H1 (cell line): ENCODE data around the gene ARHGEF11. TPM values are rescaled to one million over a fixed set of nuclear protein-coding genes. Genes with fewer than 3 reads are reported as not detected.

Experiments used
- CTCF ChIA-PET: fragments of 300-600 bp; sonication (Branson Sonifier 250); formaldehyde crosslinking; loops from one replicate; lab custom pipeline; 2021; ENCODE audit not compliant: partially characterized antibody; lab: Charles Lee
- POLR2A ChIA-PET: fragments of 300-600 bp; sonication (Branson Sonifier 250); formaldehyde crosslinking; loops from one replicate; lab custom pipeline; 2021; ENCODE audit warnings: inconsistent platforms; ENCODE audit not compliant: partially characterized antibody; lab: Charles Lee
- DNase-seq, 2 experiments: peaks; one replicate each; pipeline versions ENCODE4 v3.0.0 to v3.0.0-alpha.2; 2010 to 2022; ENCODE audit warnings: low spot score in 2 of 2, low read depth in 1 of 2, mixed read lengths in 1 of 2
- FAIRE-seq: peaks from 2 replicates; lab custom pipeline; 2011; peaks lifted over from hg19 to GRCh38; lab: Jason Lieb, UNC
- H2AFZ ChIP-seq: 2 replicates; pipeline ENCODE4 v1.8.1; 2012; ENCODE audit warnings: low read length, inconsistent platforms
- H2AK5ac ChIP-seq: 2 replicates; pipeline ENCODE4 v1.6.1; 2013; ENCODE audit warnings: low read depth, low read length
- H2BK120ac ChIP-seq: replicated peaks from 2 replicates; pipeline ENCODE3; 2013; ENCODE audit warnings: low read depth, low read length, inconsistent platforms
- H2BK12ac ChIP-seq: 2 replicates; pipeline ENCODE4 v1.6.1; 2013; ENCODE audit warnings: low read depth, low read length
- H2BK15ac ChIP-seq: 2 replicates; pipeline ENCODE4 v1.6.1; 2013; ENCODE audit warnings: low read length
- H2BK20ac ChIP-seq: 2 replicates; pipeline ENCODE4 v1.6.1; 2013; ENCODE audit warnings: low read length
- H2BK5ac ChIP-seq: 2 replicates; pipeline ENCODE4 v1.6.1; 2013; ENCODE audit warnings: low read depth, low read length
- H3K14ac ChIP-seq: 2 replicates; pipeline ENCODE4 v1.6.1; 2013; ENCODE audit warnings: inconsistent platforms; ENCODE audit not compliant: insufficient read length
- H3K18ac ChIP-seq: 2 replicates; pipeline ENCODE4 v1.6.1; 2013; ENCODE audit warnings: low read length; ENCODE audit errors: extremely low read depth
- H3K23ac ChIP-seq: 2 replicates; pipeline ENCODE4 v1.6.1; 2013; ENCODE audit warnings: inconsistent platforms; ENCODE audit not compliant: insufficient read length
- H3K23me2 ChIP-seq: 2 replicates; pipeline ENCODE4 v1.6.1; 2013; ENCODE audit warnings: low read depth, low read length
- H3K27ac ChIP-seq: 2 replicates; pipeline ENCODE4 v1.6.1; 2011; ENCODE audit warnings: low read depth, low read length, inconsistent platforms
- H3K27me3 ChIP-seq, 4 experiments: replicated peaks in 1 of 4; 1 replicate in 1 of 4; 2 replicates in 3 of 4; pipeline versions ENCODE4 v1.6.1 to v1.8.1; 2011 to 2013; ENCODE audit warnings: low read length in 3 of 4, mild to moderate bottlenecking in 3 of 4, inconsistent platforms in 2 of 4, mixed read lengths in 2 of 4, moderate library complexity in 1 of 4; ENCODE audit not compliant: control insufficient read depth in 3 of 4, insufficient read depth in 3 of 4; ENCODE audit errors: extremely low read depth in 1 of 4
- H3K36me3 ChIP-seq, 4 experiments: 2 replicates each; pipeline versions ENCODE4 v1.6.1 to v1.8.1; 2011 to 2013; ENCODE audit warnings: mild to moderate bottlenecking in 4 of 4, low read length in 3 of 4, moderate library complexity in 2 of 4, control low read depth in 1 of 4, inconsistent platforms in 1 of 4; ENCODE audit not compliant: insufficient read depth in 4 of 4, control insufficient read depth in 2 of 4
- H3K4ac ChIP-seq: replicated peaks from 2 replicates; pipeline ENCODE3; 2013; ENCODE audit warnings: low read length, low read depth, mixed read lengths, inconsistent platforms; ENCODE audit not compliant: insufficient read length
- H3K4me1 ChIP-seq, 4 experiments: replicated peaks in 1 of 4; 1 replicate in 1 of 4; 2 replicates in 3 of 4; pipeline versions ENCODE4 v1.6.1 to v1.8.1; 2011 to 2013; ENCODE audit warnings: low read length in 3 of 4, inconsistent platforms in 2 of 4, mixed read lengths in 1 of 4; ENCODE audit not compliant: insufficient read depth in 4 of 4, control insufficient read depth in 3 of 4
- H3K4me2 ChIP-seq, 2 experiments: 2 replicates each; pipeline versions ENCODE4 v1.6.1 to v1.8.1; 2011 to 2013; ENCODE audit warnings: low read depth in 2 of 2, low read length in 2 of 2, control low read depth in 1 of 2, inconsistent platforms in 1 of 2, mild to moderate bottlenecking in 1 of 2; ENCODE audit not compliant: insufficient read depth in 1 of 2
- H3K4me3 ChIP-seq, 4 experiments: fragments of 200-600, 300-600 bp in 1 of 4; sonication (generic), shearing (Covaris generic), sonication (Bioruptor Twin) in 1 of 4; 2 replicates each; pipeline versions ENCODE4 v1.5.1 to v1.8.1; 2011 to 2016; ENCODE audit warnings: low read length in 4 of 4, low read depth in 3 of 4, control low read depth in 2 of 4, inconsistent platforms in 2 of 4, mild to moderate bottlenecking in 2 of 4, mixed read lengths in 1 of 4, moderate library complexity in 1 of 4; ENCODE audit not compliant: insufficient read depth in 2 of 4; ENCODE audit errors: extremely low read depth in 1 of 4
- H3K56ac ChIP-seq: replicated peaks from 2 replicates; pipeline ENCODE3; 2013; ENCODE audit warnings: low read depth, mild to moderate bottlenecking, mixed read lengths, low read length, inconsistent platforms; ENCODE audit not compliant: insufficient read length
- H3K79me1 ChIP-seq: 2 replicates; pipeline ENCODE4 v1.6.1; 2013; ENCODE audit warnings: low read depth, low read length, control low read depth
- H3K79me2 ChIP-seq, 2 experiments: 2 replicates each; pipeline versions ENCODE4 v1.6.1 to v1.8.1; 2012 to 2013; ENCODE audit warnings: low read length in 2 of 2, mild to moderate bottlenecking in 2 of 2, inconsistent platforms in 1 of 2; ENCODE audit not compliant: insufficient read depth in 2 of 2, control insufficient read depth in 1 of 2
- H3K9ac ChIP-seq, 4 experiments: replicated peaks in 1 of 4; 1 replicate in 1 of 4; 2 replicates in 3 of 4; pipeline versions ENCODE4 v1.6.1 to v1.8.1; 2011 to 2013; ENCODE audit warnings: low read depth in 3 of 4, low read length in 3 of 4, control low read depth in 2 of 4, mild to moderate bottlenecking in 2 of 4, moderate library complexity in 2 of 4, inconsistent platforms in 1 of 4; ENCODE audit errors: extremely low read depth in 1 of 4
- H3K9me3 ChIP-seq, 2 experiments: 2 replicates each; pipeline versions ENCODE4 v1.6.1 to v1.8.1; 2012 to 2013; ENCODE audit warnings: mild to moderate bottlenecking in 2 of 2, moderate library complexity in 2 of 2, control low read depth in 1 of 2, inconsistent platforms in 1 of 2, low read depth in 1 of 2, low read length in 1 of 2, mixed read lengths in 1 of 2; ENCODE audit not compliant: insufficient read depth in 2 of 2
- H4K20me1 ChIP-seq, 2 experiments: replicated peaks in 1 of 2; 2 replicates each; pipeline versions ENCODE3 to v1.8.1; 2011 to 2013; ENCODE audit warnings: inconsistent platforms in 2 of 2, low read length in 2 of 2, mild to moderate bottlenecking in 1 of 2; ENCODE audit not compliant: insufficient read depth in 2 of 2, control insufficient read depth in 1 of 2
- H4K5ac ChIP-seq: 2 replicates; pipeline ENCODE4 v1.6.1; 2013; ENCODE audit warnings: low read length, low read depth, mixed read lengths, inconsistent platforms; ENCODE audit not compliant: insufficient read length
- H4K8ac ChIP-seq: 2 replicates; pipeline ENCODE4 v1.8.0; 2013; ENCODE audit warnings: mild to moderate bottlenecking, moderate library complexity, low read length, inconsistent platforms; ENCODE audit not compliant: insufficient read depth; ENCODE audit errors: extremely low read depth
- H4K91ac ChIP-seq: replicated peaks from 2 replicates; pipeline ENCODE3; 2013; ENCODE audit warnings: low read length, mixed read lengths, inconsistent platforms; ENCODE audit not compliant: insufficient read length
- JUND ChIP-seq: IDR thresholded peaks from 2 replicates; pipeline ENCODE4 v1.6.1; 2011; ENCODE audit warnings: mild to moderate bottlenecking, improper control_type of control experiment, low read length
- RAD21 ChIP-seq, 2 experiments: IDR thresholded peaks in 1 of 2; conservative IDR thresholded peaks in 1 of 2; 2 replicates each; pipeline ENCODE4 v1.6.1; 2011; ENCODE audit warnings: low read depth in 2 of 2, low read length in 2 of 2, improper control_type of control experiment in 1 of 2, inconsistent platforms in 1 of 2, mild to moderate bottlenecking in 1 of 2, moderate library complexity in 1 of 2
- RNF2 ChIP-seq: fragments of 200-900, 300-1000 bp; sonication (generic); IDR thresholded peaks from 2 replicates; pipeline ENCODE4 v1.7.1; 2016; ENCODE audit warnings: borderline replicate concordance, low read depth, mild to moderate bottlenecking, antibody characterized with exemption, low read length; ENCODE audit not compliant: poor library complexity, severe bottlenecking; ENCODE audit errors: missing control alignments
- WGBS, 2 experiments: shearing (Covaris generic) in 1 of 2; methylation state at CpG; one replicate each; pipeline versions ENCODE4 v1.1.6 to v1.1.7; 2013 to 2015; ENCODE audit warnings: low lambda C conversion rate in 2 of 2, mixed read lengths in 2 of 2, inconsistent platforms in 1 of 2, low coverage in 1 of 2, missing lambda C conversion rate in 1 of 2; ENCODE audit not compliant: insufficient replicate concordance in 2 of 2, insufficient coverage in 1 of 2, insufficient read length in 1 of 2; ENCODE audit errors: extremely low coverage in 1 of 2, missing lambda C conversion rate in 1 of 2; 5-methylcytosine and 5-hydroxymethylcytosine counted together
- polyA plus RNA-seq, 7 experiments: library from polyadenylated mRNA; depleted of rRNA in 3 of 7; stranded (reverse) in 5 of 7; unstranded in 2 of 7; fragments of >200 nt in 5 of 7; fragments of 200-250 nt in 2 of 7; gene quantifications; 1 replicate in 5 of 7; 2 replicates in 1 of 7; 4 replicates in 1 of 7; pipeline versions ENCODE4 v1.2.1 to v1.2.3, GENCODE V29; 2011 to 2013; ENCODE audit warnings: missing spikeins in 2 of 7, mixed read lengths in 2 of 7
- total RNA-seq: library from RNA; stranded (reverse); fragmentation: NEBNext Ultra II Directional; extraction: Animal tissue kit (Norgen Biotek cat#: 25700); gene quantifications from 2 replicates; pipeline ENCODE4 v1.2.1, GENCODE V29; 2021

The ARHGEF11 gene
- total and polyA plus RNA-seq, 2 of the 8 experiments (the other 6 are each of a cell fraction or from before 2014, with no cell fraction given): 19.9 to 33.1 TPM

GRCh38 chr1:157033357-157033876 is 12.1 kb downstream of the ARHGEF11 start:
- no peak overlapping the region for H3K9ac ChIP-seq
- H2BK5ac ChIP-seq: no peak overlapping the region
- no peak overlapping the region for H3K14ac ChIP-seq
- ChIA-PET CTCF (interaction anchor here (1.1 to 1.5 kb wide), 2 partner anchors 11 to 123 kb away, joined by 3 to 4 read pairs; no protein-coding TSS in a partner anchor), POLR2A (interaction anchor here (1.2 to 2.5 kb wide), 2 partner anchors 10 to 119 kb away, joined by 3 to 10 read pairs; no protein-coding TSS in a partner anchor)
- WGBS, 2 experiments: 92% methylated on average over 3 of the region's 3 CpGs; no CpG with 5 or more reads in 1 of the 2 experiments
- H4K8ac ChIP-seq: no peak overlapping the region
- H2BK20ac ChIP-seq: no peak overlapping the region
- no peak overlapping the region for H2AFZ ChIP-seq
- H4K20me1 ChIP-seq: peaks cover 0 to 5% of the 10 kb centered on the region in 2 experiments
- no peak for FAIRE-seq
- peak overlapping the region in 1 of 2 experiments; percentile 6; a peak in 1 of 4 replicates for H3K4me2 ChIP-seq
- no peak for DNase-seq
- H3K4ac ChIP-seq: no peak overlapping the region
- H2AK5ac ChIP-seq: no peak overlapping the region
- H3K4me1 ChIP-seq: peaks cover 0 to 9% (median 2%) of the 10 kb centered on the region in 4 experiments; a peak in 4 of 7 replicates
- H2BK15ac ChIP-seq: no peak overlapping the region
- H3K18ac ChIP-seq: no peak overlapping the region
- no peaks in the 10 kb centered on the region for H3K9me3 ChIP-seq
- no peak overlapping the region for H4K91ac ChIP-seq
- H3K79me2 ChIP-seq: peaks cover 8 to 71% of the 10 kb centered on the region in 2 experiments
- no peak overlapping the region for H3K23ac ChIP-seq
- no peaks in the 10 kb centered on the region for H3K23me2 ChIP-seq
- H2BK120ac ChIP-seq: no peak overlapping the region
- H3K36me3 ChIP-seq: no peaks in the 10 kb centered on the region
- no peak overlapping the region for H2BK12ac ChIP-seq
- no peak overlapping the region for H3K4me3 ChIP-seq
- H4K5ac ChIP-seq: no peak overlapping the region
- H3K79me1 ChIP-seq: peaks cover 10% of the 10 kb centered on the region; the same call in 1 of the 2 replicates
- no peaks in the 10 kb centered on the region for H3K27me3 ChIP-seq
- H3K27ac ChIP-seq: no peak overlapping the region
- H3K56ac ChIP-seq: no peak overlapping the region
- TF ChIP-seq RAD21 (IDR thresholded peaks at IDR 0.05 in 1 of 2, conservative IDR thresholded peaks at IDR 0.05 in 1 of 2; ENCODE audit: low read depth in 2 of 2, low read length in 2 of 2) (no peak), RNF2 (no peak), JUND (no peak)
